ENCODE measurements around the gene ZNF280D. TPM values are rescaled to one million over a fixed set of nuclear protein-coding genes. Genes with fewer than 3 reads are reported as not detected.

Gene ZNF280D
- total and polyA plus RNA-seq, 8 donors: 34.3 to 82.1 (median 75.5) TPM

DNA sequence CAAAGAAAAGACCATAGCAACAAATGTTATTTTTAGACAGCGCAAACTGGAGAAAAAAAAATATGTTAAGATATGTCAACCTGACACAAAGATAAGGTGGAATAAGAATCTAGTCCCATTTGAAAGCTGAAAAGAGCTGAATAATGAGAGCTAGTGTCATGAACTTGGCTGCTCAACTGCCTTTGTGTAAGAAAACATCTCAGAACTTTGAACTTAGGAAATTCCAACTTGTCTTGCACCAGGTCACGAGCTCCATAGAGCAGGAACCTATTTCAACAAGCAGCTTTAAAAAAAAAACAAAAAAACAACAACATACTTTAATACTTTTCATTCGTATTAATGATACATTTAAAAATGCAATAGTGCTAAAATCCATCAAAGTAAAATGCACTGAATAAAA lies 79.5 kb downstream of the ZNF280D start:
- Histone ChIP-seq H3K4me3 (no peak overlapping the region), H3K27me3 (no peaks in the 10 kb centered on the region), H3K36me3 (peaks cover 0 to 12% of the 10 kb centered on the region in 2 donors), H3K9me3 (no peaks in the 10 kb centered on the region), H3K4me1 (no peaks in the 10 kb centered on the region), H3K27ac (no peak overlapping the region)
- ATAC-seq (no peak), DNase-seq (no peak)
- intact Hi-C loops (cut with DNase I): no loop called here
- TF ChIP-seq, protein P1, sequence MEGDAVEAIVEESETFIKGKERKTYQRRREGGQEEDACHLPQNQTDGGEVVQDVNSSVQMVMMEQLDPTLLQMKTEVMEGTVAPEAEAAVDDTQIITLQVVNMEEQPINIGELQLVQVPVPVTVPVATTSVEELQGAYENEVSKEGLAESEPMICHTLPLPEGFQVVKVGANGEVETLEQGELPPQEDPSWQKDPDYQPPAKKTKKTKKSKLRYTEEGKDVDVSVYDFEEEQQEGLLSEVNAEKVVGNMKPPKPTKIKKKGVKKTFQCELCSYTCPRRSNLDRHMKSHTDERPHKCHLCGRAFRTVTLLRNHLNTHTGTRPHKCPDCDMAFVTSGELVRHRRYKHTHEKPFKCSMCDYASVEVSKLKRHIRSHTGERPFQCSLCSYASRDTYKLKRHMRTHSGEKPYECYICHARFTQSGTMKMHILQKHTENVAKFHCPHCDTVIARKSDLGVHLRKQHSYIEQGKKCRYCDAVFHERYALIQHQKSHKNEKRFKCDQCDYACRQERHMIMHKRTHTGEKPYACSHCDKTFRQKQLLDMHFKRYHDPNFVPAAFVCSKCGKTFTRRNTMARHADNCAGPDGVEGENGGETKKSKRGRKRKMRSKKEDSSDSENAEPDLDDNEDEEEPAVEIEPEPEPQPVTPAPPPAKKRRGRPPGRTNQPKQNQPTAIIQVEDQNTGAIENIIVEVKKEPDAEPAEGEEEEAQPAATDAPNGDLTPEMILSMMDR (IDR thresholded peaks at IDR 0.05): no peak

DNA sequence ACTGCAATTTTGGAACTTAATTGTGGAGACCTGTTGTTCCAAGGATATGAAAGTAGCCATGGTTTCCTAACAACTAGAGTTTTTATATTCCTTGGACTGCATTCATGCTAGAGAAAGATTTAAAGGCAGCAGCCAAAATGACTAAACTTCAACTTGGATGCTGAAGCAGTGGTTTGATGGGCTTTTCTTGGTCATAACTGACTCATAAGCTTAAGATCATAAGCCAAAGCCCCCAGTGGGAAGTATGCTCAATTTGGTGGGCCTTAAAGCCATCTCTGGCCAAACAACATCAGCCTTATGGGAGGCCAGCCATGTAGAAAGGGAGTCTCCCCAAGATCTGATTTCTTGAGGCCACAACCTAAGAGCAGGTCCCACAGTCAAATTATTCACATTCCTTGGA lies 80.2 kb downstream of the ZNF280D start:
- Histone ChIP-seq H3K27me3 (no peaks in the 10 kb centered on the region), H3K9me3 (no peaks in the 10 kb centered on the region), H3K4me1 (no peaks in the 10 kb centered on the region), H3K27ac (no peak overlapping the region), H3K4me3 (no peak overlapping the region), H3K36me3 (peaks cover 0 to 12% of the 10 kb centered on the region in 2 donors)
- ATAC-seq (no peak), DNase-seq (no peak)
- TF ChIP-seq, protein P1 (IDR thresholded peaks at IDR 0.05): no peak
- intact Hi-C loops (cut with DNase I): no loop called here

DNA sequence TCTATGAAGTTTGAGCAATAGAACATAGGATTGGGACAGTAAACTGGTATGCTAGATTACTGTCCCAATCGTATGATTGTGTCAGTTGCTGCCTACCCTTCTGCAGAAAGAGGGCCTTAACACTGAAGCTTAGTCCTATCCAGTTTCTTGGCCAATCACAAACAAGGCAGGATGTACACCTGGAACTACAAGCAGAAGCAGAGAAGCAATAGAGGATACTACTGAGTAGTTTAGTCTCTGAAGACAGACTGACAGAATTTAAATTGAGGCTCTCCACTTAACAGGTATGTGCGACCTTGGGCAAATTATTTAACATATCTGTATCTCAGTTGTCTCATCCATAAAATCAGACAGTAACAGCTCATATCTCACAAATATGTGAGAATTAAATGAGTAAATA lies 85.0 kb downstream of the ZNF280D start:
- H3K27me3 ChIP-seq: no peaks in the 10 kb centered on the region
- H3K9me3 ChIP-seq: no peaks in the 10 kb centered on the region
- no peak overlapping the region for H3K27ac ChIP-seq
- intact Hi-C loops (cut with DNase I): no loop called here
- ATAC-seq (no peak), DNase-seq (no peak)
- no peak overlapping the region for H3K4me3 ChIP-seq
- H3K36me3 ChIP-seq: peaks cover 0 to 23% of the 10 kb centered on the region in 2 donors
- TF ChIP-seq, protein P1 (IDR thresholded peaks at IDR 0.05): no peak
- no peaks in the 10 kb centered on the region for H3K4me1 ChIP-seq

DNA sequence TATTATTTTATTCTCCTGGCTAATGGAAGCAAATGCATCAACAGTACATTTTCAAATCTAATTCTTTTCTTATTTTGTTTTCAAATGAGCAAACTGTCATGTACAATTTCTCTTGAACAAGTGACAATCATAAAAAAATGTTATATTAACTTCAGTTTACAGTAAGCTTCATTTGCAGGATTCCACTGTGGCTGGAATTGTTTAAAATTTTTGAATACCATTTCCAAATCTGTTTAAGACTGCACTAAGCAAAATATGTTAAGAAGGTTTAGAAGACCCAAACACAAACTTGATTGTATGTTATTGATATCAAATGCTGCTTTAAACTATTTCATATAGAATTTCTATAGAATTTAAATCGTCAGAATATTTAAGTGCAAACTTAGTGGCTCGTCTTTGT lies 92.8 kb downstream of the ZNF280D start:
- DNase-seq (no peak), ATAC-seq (no peak)
- H3K27me3 ChIP-seq: no peaks in the 10 kb centered on the region
- intact Hi-C loops (cut with DNase I): no loop called here
- H3K9me3 ChIP-seq: no peaks in the 10 kb centered on the region
- H3K27ac ChIP-seq: no peak overlapping the region
- H3K4me3 ChIP-seq: no peak overlapping the region
- H3K36me3 ChIP-seq: peaks cover 0 to 2% of the 10 kb centered on the region in 2 donors
- TF ChIP-seq, protein P1 (IDR thresholded peaks at IDR 0.05): no peak
- no peaks in the 10 kb centered on the region for H3K4me1 ChIP-seq

DNA sequence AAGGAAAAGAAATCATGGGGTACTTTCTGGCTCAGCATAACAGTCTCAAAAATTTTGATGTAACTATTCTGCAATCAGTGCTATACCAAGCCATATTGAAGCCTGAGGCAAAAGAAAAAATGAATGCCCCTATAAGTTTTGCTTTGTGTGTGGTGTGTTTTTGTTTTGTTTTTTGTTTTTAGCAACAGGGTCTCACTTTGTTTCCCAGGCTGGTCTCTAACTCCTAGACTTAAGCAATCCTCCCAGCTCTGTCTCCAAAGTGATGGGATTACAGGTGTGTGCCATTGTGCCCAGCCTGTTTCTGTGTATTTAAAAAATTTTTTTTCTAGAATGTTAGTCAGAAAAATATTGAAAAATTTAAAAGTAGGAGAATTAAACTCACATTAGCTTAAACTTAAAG lies 93.2 kb downstream of the ZNF280D start:
- Histone ChIP-seq H3K36me3 (no peaks in the 10 kb centered on the region), H3K27ac (no peak overlapping the region), H3K4me1 (no peaks in the 10 kb centered on the region), H3K4me3 (no peak overlapping the region), H3K27me3 (no peaks in the 10 kb centered on the region), H3K9me3 (no peaks in the 10 kb centered on the region)
- DNase-seq (no peak), ATAC-seq (no peak)
- TF ChIP-seq, protein P1 (IDR thresholded peaks at IDR 0.05): no peak
- intact Hi-C loops (cut with DNase I): no loop called here
